ENCODE measurements around the gene BTBD16.

The BTBD16 gene

DNA sequence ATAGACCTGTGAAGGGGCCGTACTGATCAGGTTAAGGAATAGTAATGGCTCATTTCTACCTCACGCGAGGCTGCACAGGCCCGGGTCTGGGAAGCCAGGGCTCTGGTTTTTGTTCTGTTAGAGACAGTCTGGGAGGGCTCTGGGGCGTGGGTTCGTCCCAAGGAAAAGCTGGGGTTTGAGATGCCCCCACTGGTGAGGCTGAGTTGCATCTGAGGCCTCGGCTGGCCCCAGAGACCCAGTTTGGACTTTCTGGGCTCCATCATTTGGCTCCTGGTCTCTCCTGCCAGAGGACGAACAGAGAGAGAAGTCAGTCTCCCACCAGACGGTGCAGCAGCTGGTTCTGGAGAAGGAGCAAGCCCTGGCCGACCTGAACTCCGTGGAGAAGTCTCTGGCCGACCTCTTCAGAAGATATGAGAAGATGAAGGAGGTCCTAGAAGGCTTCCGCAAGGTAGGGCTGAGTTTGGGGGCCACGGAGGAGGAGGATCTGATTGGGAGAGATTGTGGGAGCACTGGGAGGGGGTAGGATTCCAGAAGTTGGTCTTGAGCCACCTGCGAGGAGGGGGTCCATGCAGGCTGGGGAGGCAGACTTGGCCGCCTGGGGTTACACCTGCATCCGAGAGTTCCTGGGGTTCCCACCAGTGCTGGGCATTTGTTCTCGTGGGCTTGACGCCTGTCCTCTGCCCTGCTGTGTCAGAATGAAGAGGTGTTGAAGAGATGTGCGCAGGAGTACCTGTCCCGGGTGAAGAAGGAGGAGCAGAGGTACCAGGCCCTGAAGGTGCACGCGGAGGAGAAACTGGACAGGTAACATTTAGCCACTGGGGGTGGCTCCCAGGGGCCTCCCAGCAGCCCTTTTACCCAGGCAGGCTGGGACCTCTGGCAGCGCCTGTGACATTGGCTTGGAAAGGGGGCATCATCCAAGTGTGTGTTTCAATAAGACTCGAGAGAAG, 22.5 kb upstream of the BTBD16 start:
- DNase-seq (ENCODE audit: low read depth) = no peak

DNA sequence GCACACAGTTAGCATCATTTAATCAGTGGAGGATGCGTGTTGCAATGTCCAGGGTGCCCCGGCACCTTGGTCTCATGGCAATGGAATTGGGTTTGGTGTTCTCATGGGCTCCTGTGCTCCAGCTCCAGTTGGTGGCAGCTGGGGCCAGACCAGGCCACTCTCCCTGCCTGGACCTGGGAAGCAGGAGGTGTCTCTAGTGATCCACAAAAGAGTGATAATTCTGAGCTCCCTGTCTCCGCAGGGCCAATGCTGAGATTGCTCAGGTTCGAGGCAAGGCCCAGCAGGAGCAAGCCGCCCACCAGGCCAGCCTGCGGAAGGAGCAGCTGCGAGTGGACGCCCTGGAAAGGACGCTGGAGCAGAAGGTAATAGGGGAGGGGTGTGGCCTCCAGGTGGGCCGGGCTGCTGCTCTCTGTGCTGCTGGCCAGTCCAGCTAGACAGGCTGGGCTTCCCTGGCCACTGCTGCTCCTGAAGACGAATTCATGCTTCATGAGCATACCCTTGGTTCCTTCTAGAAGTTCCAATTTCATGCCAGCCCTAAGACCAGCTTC, 21.7 kb upstream of the BTBD16 start:
- DNase-seq (ENCODE audit: low read depth) = no peak

DNA sequence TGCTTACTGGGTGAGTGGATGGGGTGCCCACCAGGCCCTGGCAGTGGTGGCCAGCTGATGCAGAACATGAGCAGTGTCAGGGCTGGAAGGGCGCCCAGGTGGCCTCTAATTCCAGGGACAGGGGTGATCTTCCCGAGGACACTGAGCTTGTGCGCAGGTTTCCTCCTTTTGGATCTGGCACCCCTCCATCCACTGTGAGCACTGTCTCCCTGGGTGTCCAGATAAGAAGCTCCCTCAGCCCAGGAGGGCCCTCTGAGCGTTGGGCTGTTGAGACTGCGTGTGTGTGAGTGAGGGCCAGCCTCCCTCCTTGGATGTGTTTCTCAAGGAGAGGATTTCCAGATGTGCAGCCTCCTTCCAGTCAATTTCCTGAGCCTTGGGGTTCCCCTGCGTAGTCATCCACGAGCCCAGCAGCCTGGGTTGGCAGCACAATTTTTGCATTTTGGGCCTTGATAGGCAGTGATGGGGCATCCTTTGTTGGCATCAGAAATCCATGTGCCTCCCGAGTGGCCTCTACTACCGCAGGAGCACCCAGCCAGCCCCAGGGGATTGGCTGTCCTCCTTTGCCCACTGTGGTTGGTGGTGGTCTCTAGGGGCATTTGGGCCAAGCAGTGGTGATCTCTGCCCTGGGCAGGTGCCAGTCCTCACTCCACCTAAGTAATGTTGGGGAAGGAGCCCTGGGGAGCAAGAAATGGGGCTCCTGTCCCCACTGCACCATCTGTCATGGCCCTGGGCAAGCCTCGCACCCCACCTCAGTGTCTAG, 20.9 kb upstream of the BTBD16 start:
- no peak for DNase-seq (ENCODE audit: low read depth)

DNA sequence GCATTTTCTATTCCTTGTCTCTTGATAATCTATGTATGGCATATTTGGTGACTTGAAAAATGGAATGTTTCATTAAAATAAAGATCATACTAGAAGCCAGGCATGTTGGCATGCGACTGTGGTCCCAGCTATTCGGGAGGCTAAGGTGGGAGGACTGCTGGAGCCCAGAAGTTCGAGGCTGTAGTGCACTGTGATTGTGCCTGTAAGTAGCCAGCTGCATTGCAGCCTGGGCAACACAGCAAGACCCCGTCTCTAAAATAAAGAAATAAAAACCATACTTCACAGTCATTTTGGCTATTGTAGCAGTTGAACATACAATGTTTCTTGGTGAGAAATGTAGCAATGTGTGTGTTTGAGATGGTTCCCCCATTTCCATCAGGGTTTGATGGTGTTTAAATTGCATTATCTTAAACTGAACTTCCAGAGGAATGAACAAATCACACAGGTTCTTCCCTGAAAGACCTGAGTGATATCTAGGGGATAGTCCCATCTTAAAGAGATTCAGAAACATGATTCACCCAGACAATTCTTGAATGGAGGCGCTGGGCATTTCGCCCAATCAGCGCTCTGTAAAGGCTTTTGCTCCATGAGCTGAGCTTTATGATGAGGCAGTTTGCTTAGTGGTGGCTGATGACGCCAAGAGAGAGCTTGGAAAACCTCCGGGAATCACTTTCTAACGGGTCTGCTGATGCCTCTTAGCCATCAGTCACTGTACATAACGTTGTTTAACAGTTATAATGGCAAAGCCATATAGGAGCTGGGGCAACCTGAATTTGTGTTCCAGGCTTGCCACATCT, 19.4 kb upstream of the BTBD16 start:
- no peak for DNase-seq (ENCODE audit: low read depth)

DNA sequence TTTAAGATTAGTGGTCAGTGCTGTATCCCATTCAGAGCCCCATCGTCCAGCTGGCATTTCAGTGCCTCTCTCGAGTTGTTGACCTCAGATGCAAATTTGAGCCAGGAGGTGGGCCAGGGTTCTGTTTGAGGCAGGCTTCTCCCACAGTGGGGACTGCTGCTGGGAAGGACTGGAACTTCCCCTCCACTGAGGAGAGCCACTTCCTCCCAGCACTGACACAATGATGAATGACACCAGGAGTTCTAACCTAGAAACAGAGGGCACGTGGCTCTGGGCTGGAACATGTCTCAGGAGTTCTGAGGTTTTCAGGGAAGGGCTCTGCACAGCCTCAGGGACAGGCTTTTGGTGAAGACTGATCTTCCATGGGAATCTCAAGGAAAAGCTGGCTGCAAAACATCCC, 18.3 kb upstream of the BTBD16 start:
- DNase-seq (ENCODE audit: low read depth) = no peak

DNA sequence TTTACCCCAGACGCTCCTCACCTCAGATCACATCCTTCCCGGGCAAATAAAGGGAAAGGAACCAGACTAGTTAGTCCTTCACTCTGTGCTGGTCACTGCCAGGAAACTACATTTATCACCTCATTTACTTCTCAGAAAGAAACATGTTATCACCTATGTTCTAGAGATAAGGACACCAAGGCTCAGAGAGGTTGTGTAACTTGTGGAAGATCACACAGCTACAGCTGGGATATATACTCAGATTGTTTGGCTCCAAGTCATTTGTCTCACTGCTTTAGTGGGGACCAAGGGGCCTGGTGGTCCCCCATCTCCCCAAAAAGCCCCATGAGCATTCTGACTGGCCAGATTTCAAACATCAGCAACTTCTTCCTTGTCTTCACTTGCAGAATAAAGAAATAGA, 17.5 kb upstream of the BTBD16 start:
- DNase-seq (ENCODE audit: low read depth) = no peak

DNA sequence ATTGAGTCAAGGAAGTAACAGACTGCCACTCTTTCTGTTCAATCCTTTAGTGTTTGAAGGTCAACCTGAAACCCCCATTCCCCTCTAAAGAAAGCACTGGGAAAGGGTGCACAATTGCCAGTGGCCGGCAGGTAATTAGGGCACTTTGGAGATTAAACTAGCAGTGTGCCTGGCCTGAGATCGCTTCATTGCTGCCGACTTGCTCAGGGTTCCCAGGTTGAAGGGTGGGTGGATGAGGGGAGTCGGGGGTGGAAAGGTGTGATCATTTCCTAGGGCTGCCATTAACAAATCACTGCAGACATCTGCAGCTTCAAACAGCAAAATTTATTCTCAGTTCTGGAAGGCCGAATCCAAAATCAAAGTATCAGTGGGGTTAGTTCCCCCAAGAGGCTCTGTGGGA, 16.3 kb upstream of the BTBD16 start:
- DNase-seq (ENCODE audit: low read depth) = no peak

DNA sequence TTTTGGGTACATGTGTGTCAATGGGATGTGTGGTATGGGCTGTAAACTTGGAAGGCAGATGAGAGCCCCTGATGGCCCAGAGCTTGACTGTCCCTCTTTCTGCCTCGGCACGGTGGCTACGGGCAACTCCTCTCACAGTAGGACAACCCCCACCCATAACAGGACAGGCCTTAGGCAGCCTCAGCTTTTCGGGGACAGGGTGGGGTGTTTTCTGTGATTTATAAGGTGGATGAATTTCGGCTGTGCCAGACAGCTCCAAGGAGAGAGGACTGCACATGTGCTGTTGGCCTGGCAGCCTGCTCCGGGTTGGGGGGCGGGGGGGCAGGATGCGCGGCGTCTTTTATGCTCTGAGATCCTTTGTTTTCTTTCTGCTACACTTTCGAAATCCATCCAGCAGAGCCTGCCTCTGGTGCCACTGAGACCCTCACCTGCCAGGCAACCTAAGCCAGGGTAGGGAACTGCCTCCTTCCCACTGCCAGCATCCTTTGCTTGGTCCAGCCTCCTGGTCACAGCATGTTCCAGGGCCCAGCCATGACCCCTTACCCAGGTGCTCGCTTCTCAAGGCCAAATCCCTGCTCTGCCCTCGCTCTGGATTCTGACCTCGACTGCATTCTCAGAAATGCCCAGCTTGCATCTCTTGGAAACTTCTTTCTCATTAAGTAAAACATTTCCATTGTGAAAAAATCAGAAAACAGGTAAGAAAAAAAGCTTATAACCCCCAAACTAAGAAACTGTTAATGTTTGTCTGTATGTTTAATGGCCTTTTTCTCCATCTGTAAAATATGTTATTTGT, 15.4 kb upstream of the BTBD16 start:
- no peak for DNase-seq (ENCODE audit: low read depth)

DNA sequence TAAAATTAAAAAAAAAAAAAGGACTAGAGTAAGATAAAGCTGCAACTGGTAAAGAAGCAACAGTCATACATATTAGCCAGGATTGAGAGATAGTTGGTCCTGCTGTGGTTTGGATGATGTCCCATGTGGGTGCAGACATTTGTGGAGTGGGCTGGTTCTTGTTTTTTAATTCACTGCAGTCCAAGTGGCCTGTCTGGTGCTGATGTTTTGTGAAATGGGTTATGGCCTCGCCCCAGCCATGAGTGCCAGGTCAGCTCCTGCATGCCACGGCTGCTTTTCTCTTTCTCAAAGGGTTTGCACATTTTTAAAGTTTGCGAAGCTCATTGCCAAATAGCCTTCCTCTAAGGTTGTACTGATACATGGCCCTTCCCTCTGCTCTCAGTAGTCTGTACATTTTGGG, 14.1 kb upstream of the BTBD16 start:
- DNase-seq (ENCODE audit: low read depth) = no peak

DNA sequence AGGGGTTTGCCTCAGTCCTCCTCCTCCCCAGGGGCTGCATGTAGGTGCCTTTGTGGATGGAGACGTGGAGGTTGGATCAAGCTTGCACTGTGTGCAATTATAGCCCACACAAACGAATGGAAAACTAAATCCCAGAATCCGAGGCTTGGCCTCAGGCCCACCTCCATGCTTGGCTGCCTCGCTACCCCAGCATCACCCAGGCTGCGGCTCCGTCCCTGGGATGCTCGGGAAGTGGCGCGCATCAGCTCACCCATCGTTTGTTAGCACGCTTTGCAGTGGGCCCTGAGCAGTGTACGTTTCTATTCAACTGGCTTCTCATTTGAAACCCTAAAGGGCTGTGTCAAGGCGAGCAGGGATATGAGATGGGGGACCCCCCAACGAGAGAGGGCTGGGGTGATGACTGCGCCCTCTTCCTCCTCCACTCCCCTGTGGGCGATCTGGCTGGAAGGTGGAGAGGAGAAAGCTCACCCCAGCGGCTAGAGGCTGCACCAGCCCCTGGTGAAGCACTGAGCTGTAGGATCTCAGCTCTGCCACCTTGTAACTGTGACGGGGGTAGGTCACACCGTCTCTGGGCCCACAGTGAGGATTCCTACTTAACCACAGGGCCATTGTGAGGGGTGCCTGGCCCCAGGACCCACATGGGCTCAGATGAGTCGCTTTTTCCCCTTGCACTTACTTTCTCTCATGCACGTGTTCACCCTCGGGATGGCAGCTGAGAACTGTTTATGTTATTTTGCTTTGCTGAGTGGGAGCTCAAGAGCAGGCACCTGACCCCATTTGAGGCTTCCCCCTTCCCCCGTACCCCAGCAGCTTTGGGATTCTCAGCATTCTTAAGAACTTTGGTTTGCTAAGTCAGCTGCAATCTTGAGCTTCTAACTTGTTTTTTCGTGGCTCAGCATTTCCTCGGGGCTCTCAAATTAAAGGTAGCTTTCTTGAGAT, 12.7 kb upstream of the BTBD16 start:
- no peak for DNase-seq (ENCODE audit: low read depth)

DNA sequence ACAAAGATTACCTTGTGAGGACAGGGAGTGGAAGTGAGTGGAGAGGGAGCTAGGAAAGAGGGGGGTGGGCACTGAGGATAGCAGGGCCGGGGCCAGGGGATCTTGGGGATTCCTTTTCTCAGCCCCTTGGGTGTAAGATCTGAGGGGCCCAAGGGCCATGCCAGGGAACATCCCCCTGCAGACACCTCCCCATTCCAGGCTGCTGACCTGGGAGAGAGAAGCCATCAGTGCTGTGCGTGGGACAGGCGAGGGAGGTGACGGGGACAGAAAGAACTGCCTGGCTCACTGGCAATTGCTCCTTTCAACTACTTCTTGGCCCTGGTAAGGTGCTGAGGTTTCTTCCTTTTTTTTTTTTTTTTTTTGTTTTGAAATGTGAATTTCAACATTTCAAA, 12.0 kb upstream of the BTBD16 start:
- no peak for DNase-seq (ENCODE audit: low read depth)

DNA sequence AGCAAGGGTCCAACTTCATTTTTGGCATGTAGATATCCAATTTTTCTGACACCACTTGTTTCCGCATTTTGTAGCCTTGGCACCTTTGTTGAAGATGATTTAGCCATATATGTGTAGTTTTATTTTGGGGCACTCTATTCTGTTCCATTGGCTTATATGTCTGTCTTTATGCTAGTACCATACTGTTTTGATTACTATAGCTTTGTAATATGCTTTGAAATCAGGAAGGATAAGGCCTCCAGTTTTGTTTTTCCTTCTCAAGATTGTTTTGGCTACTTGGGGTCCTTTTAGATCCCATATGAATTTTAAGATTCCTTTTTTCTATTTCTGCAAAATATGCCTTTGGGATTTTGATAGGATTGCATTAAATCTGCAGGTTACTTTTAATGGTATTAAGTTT, 9.5 kb upstream of the BTBD16 start:
- DNase-seq (ENCODE audit: low read depth) = no peak

DNA sequence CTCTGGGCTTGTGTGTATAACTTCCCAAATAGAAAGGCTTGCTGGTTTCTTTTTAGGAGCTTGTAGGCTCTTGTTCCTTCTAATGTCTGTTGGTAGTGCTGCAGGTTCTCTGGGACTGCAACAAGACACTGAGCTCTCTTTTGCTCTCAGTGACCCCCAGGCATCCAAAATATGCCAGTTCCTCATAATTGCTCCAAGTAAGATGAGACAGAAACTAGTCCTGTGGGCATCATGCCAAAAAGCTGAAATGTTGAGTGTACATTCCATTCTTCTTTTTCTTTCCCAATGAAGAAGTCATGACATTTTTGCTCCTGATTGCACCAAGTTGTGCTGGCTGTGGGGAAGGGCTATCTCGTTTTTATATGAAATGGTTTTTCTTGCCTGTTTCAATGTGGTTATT, 7.1 kb upstream of the BTBD16 start:
- DNase-seq (ENCODE audit: low read depth) = no peak

DNA sequence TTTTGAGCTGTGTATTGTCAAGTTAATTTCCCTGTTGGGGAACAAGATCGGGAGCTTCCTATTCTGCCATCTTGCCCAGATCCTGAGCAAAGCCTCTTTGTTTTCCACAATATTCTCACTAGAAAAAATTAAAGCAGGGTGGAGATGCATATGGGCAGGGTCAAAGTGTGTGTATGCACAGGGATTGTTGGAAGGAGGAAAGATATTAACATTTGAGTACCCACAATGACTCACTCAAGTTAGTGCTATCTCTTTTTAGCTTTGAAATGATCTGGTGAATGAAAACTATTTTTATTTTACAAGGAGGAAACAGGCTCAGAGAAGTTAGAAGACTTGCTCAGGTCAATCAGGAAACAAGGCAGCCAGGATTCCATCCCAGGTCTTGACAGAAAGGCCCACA, 6.7 kb upstream of the BTBD16 start:
- DNase-seq (ENCODE audit: low read depth) = no peak

DNA sequence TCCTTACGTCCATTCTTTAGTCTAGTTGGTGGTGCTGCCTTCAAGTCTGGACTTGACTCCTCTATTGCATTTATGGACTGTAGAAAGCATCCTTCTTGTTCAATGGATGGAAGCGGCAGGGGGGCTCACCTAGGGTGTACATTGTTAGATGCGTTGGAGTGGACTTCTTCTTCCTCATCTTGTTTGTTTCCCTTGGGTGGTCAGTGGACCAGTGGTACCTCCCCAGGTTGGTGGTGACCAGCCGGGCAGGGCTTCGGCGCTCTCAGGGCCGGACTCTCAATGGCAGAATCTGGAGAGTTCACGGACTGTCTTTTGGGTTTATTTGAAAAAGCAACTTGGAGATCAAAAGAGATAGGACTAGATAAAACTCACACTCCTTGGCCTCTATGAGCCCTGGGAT, 6.2 kb upstream of the BTBD16 start:
- no peak for DNase-seq (ENCODE audit: low read depth)

DNA sequence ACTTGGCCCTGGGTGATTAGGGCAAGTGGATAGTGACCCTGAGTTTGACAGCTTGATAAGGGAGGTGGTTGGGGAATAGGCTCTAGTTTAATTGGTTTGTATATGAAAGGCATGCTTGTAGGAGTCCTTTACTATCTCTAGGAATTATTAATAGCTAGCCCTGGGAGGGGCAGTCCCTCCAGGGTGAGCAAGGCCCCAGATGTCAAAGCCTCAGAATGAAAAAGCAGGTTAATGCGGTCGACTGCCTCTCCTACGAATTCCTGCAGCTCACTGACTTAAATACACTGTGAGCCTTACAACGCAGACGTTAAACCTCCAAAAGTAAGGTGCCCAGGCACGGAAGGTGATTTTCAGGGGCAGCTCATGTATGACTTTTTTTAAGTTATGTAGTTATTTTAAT, 5.2 kb upstream of the BTBD16 start:
- no peak for DNase-seq (ENCODE audit: low read depth)

DNA sequence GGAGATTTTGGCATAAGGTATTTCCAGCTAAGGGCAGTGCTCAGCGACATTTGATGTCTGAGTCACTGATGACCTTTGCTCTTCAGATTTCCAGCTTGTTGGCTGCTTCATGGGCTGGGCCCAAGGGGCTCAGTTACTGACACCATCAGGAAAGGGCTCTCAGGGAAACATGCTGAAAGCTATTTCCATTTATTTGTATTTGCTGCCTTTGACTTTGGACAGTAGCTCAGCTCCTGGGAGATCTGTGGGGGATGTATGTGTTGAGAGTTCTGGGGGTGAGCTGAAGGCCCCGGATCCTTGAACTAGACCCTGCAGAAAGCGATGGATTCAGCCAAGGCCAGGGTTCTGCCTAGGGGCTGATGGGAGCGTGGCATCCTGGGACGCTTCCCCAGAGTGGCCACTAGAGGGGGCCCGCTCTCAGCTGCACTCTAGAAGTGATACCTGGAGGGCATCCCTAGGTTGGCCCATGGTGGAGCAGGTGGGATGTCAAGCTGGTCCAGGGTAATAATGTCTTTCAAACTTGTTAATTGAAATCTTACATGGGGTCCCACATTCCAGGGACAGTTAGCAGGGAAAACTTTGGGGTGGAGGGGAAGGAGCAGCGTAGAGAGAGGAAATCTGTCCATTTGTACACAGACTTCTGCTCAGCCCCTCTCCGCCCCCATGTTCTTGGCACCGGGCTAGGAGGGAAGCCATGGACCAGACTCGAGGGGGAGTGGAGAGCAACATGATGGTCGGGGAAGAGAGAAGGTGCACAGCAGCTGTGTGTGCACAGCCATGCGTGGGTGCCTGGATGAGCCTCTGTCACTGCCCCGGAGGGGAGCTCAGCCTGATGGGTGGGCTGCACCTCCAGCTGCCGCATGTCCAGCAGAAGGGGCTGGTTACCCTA, 3.0 kb upstream of the BTBD16 start:
- DNase-seq (ENCODE audit: low read depth) = no peak

DNA sequence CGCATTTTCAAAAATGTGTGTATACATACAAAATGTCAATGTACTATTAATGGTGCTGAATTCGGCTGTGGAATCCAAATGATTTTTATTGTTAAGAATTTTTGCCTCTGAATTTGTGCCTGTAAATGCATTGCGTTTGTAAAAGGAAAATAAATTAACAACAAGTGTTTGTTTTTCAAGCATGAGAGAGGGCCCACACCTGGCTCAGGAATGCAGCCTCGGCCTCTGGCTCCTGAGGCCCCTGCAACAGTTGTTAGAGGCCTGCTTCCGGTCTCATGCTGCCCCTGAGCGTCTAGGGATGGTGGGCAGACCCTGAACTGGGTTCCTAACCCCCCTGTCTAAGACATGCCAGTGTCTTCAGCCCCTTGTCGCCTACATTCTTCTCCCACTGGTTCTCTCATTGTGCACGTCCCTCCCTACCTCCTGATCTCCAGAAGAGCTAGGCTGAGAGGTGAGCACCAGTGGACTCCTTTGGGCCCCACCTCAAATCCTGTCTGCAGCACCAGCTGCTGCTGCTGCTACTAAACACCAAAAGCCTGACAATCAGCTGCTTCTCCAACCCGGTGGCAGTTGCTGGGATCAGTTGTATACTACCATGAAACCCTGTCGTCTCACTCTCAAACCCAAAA, 1.9 kb upstream of the BTBD16 start:
- no peak for DNase-seq (ENCODE audit: low read depth)
